ENCODE measurements around the gene MTURN. TPM values are rescaled to one million over a fixed set of nuclear protein-coding genes. Genes with fewer than 3 reads are reported as not detected.

The MTURN gene
- total and polyA plus RNA-seq, 12 donors = 4.6 to 15.6 (median 7.6) TPM

DNA sequence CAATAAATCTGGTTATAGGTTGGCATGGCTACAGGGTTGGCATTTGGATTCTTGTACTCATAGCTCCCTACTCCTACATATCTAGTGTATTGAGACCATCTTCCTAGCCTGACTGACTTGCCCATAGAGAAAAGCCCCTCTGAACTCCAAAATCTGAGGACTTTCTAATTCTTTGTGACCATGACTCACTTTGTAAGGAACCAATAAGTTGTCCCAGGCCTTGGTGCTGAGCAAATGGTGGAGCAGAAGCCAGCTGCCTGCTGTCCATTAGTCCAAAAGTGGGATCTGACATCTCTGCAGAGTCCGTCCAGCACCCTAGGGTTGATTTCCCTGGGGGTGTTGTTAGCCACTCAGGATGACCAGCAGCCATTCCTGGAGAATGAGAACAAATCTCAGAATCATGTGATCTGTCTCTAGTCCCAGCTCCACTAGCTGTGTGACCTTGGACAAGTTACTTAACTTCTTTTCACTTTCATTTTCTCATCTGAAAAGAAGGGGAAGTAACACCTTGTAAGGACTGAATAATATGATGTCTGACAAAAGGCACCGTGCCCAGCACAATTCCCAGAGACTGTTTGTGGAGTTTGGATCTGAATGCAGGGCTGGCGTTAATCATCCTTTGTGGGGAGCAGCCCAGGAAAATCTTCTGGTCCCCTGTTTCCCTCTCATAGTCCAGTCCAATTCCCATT is 44.1 kb downstream of the MTURN start:
- peak in 4 of 7 donors; percentile 27 to 46 (median 35) for DNase-seq
- H3K4me3 ChIP-seq = peak overlapping the region in 1 of 4 donors; percentile 26
- no peaks in the 10 kb centered on the region for H3K36me3 ChIP-seq (replicated peaks in 1 of 2)
- TF ChIP-seq POLR2A (IDR thresholded peaks at IDR 0.05) (no peak), CTCF (IDR thresholded peaks at IDR 0.05) (no peak)
- H3K9me3 ChIP-seq (replicated peaks in 1 of 3) = no peaks in the 10 kb centered on the region
- intact Hi-C loops (cut with DNase I) = no loop called here
- H3K27me3 ChIP-seq = no peaks in the 10 kb centered on the region
- H3K4me1 ChIP-seq (replicated peaks in 1 of 2) = peaks cover 6 to 55% of the 10 kb centered on the region in 2 donors
- 61 to 73% (median 68%) methylated on average over 3 of the region's 3 CpGs for WGBS, 4 donors
- H3K27ac ChIP-seq = peak overlapping the region in 1 of 5 donors; percentile 45

- WGBS, 4 donors = 89 to 98% (median 95%) methylated on average over 2 of the region's 2 CpGs
- intact Hi-C loops (cut with DNase I) = no loop called here
- no peak overlapping the region for H3K27ac ChIP-seq
Observed at GRCh38 chr7:30180718-30181117, 45.9 kb downstream of the MTURN start.

GRCh38 chr7:30181211-30181610 is 46.4 kb downstream of the MTURN start:
- intact Hi-C loops (cut with DNase I) = no loop called here
- H3K36me3 ChIP-seq (replicated peaks in 1 of 2) = no peaks in the 10 kb centered on the region
- no peak for TF ChIP-seq POLR2A (IDR thresholded peaks at IDR 0.05)
- TF ChIP-seq CTCF (IDR thresholded peaks at IDR 0.05) = no peak
- H3K9me3 ChIP-seq (replicated peaks in 1 of 3) = no peaks in the 10 kb centered on the region
- H3K27me3 ChIP-seq = no peaks in the 10 kb centered on the region
- WGBS, 4 donors = 86 to 96% (median 89%) methylated on average over 6 of the region's 6 CpGs
- H3K27ac ChIP-seq = peak overlapping the region in 3 of 5 donors; percentile 10 to 69 (median 42)
- no peak overlapping the region for H3K4me3 ChIP-seq
- peaks cover 9 to 64% of the 10 kb centered on the region in 2 donors for H3K4me1 ChIP-seq (replicated peaks in 1 of 2)
- no peak for DNase-seq

More at GRCh38 chr7:30180718-30181117, 45.9 kb downstream of the MTURN start:
- Histone ChIP-seq H3K27me3 (no peaks in the 10 kb centered on the region), H3K9me3 (replicated peaks in 1 of 3) (no peaks in the 10 kb centered on the region), H3K4me1 (replicated peaks in 1 of 2) (peaks cover 9 to 63% of the 10 kb centered on the region in 2 donors), H3K4me3 (no peak overlapping the region), H3K36me3 (replicated peaks in 1 of 2) (no peaks in the 10 kb centered on the region)
- TF ChIP-seq CTCF (IDR thresholded peaks at IDR 0.05) (no peak), POLR2A (IDR thresholded peaks at IDR 0.05) (no peak)
- DNase-seq = no peak

DNA sequence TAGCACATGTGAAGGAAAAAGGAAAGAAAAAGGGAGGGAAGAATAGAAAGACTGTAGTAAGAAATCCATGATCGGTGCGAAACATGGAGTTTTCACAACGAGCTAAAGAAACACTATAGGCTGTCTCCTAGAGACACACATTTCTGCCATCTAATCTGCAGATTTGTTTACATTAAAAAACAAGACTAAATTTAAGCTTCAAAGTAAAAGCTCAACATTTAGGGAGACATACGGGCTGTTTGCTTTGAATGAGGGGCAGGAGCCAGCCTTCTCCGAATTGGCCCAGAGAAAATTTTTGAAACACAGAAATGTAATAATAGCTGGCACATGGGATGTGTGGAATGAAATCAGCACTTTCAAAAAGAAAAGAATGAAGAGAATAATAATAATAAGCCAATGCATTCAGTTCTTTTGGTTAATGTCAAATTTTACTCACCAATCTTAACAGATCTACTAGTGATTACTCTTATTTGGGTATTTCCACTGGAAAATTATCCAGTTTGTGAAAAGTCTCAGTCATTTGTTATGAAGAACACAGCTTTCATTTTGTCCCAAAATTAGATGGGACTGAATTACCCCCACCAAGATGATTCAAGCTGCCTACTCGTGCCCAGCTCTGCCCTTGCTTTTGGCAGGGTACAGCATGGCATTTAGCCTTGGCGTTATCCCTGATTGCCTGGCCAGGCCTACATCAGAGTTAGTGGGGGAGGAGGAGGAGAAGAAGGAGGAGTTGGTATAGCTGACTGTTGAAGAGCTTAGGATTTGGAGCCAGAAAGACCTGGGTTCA is 47.1 kb downstream of the MTURN start:
- TF ChIP-seq POLR2A (IDR thresholded peaks at IDR 0.05) (no peak), CTCF (IDR thresholded peaks at IDR 0.05) (no peak)
- Histone ChIP-seq H3K4me3 (no peak overlapping the region), H3K36me3 (replicated peaks in 1 of 2) (no peaks in the 10 kb centered on the region), H3K9me3 (replicated peaks in 1 of 3) (no peaks in the 10 kb centered on the region), H3K27ac (peak overlapping the region in 3 of 5 donors; percentile 10 to 69 (median 42)), H3K27me3 (no peaks in the 10 kb centered on the region), H3K4me1 (replicated peaks in 1 of 2) (peaks cover 9 to 60% of the 10 kb centered on the region in 2 donors)
- WGBS, 4 donors = 74 to 78% (median 75%) methylated on average over 7 of the region's 7 CpGs
- DNase-seq = peak; percentile 63 to 87 (median 78)
- intact Hi-C loops (cut with DNase I) = no loop called here

Data from adrenal gland (tissue), 12 donors.